NB4 (cell line): ENCODE results near the gene TMEM94.
A peak's percentile ranks its signal among the peaks of the same experiment; 100 is the strongest.

Experiments used
- DNase-seq: peaks from one replicate; pipeline ENCODE4 v3.0.0; 2010; ENCODE audit warnings: low read depth
- H3K4me3 ChIP-seq: one replicate; pipeline ENCODE4 v1.5.1; 2011; ENCODE audit warnings: mild to moderate bottlenecking, low read depth, low read length, moderate library complexity
- CTCF ChIP-seq: IDR thresholded peaks from one replicate; pipeline ENCODE4 v1.5.1; 2012; ENCODE audit warnings: low read depth, low read length
- MYC ChIP-seq: IDR thresholded peaks from 2 replicates; pipeline ENCODE4 v1.6.1; 2011; ENCODE audit warnings: low read depth, low read length
- POLR2A ChIP-seq: IDR thresholded peaks from 2 replicates; pipeline ENCODE4 v1.6.1; 2011; ENCODE audit warnings: mild to moderate bottlenecking; ENCODE audit not compliant: insufficient read length; ENCODE audit errors: extremely low read depth
- TF ChIP-seq, protein P1 (sequence below): IDR thresholded peaks from 2 replicates; pipeline ENCODE4 v1.6.1; 2011; ENCODE audit warnings: low read depth, low read length

The TMEM94 gene

GRCh38 chr17:75512926-75513640 is 56.6 kb downstream of the TMEM94 start:
- DNase-seq: no peak
- H3K4me3 ChIP-seq: no peak overlapping the region
- no peak for TF ChIP-seq MYC
- TF ChIP-seq, protein P1, sequence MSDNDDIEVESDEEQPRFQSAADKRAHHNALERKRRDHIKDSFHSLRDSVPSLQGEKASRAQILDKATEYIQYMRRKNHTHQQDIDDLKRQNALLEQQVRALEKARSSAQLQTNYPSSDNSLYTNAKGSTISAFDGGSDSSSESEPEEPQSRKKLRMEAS: no peak
- TF ChIP-seq CTCF: no peak
- TF ChIP-seq POLR2A: no peak

DNA sequence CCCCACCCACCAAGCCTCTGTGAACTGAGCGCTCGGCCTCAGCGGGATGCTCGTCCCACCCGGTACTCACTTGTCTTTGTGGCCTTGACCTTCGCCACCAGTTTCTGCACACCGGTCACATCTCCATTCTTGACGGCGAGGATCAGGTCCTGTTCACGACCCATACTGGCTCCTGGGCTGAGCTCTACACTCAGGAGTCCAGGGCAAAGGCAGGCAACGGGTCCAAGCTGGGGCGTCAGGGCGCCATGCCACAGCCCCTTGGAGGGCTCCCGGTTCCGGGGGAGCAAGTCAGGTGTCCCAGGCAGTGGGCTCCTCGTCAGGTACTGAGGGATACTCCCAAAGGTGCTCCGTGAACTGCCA is 57.2 kb downstream of the TMEM94 start:
- TF ChIP-seq MYC: no peak
- TF ChIP-seq CTCF: no peak
- H3K4me3 ChIP-seq: no peak overlapping the region
- DNase-seq: no peak

DNA sequence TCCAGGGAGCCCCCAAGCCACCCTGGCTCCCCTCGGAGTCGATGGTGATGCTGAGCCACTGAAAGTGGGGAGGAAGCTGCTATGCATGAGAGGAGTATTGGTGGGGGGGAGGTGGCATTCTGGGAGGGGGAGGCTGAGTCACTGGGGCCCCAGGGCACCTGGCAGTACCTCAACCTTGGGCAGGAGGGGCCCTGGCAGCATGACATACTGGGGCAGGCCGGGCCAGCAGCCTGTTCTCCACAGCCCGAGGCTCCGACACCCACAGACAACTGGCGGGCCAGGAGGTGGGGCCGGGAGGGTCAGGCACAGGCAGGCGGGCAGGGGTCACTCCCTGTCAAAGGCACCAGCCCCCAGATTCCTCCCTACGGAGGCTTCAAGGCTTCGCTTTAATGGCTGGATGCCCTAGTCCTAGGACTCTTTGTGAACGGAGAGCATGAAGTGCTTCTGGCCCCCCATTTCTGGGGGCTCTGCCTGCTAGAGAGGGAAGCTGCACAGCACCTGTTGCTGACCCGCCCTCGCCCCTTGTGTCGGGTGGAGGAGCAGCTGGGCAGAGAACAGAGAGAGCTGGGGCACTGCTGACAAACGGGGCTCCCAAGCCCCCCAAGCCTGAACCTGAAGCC is 58.0 kb downstream of the TMEM94 start:
- no peak for TF ChIP-seq CTCF
- no peak for TF ChIP-seq MYC
- TF ChIP-seq, protein P1: no peak
- no peak for TF ChIP-seq POLR2A
- no peak overlapping the region for H3K4me3 ChIP-seq
- no peak for DNase-seq

- DNase-seq: peak; percentile 42
- TF ChIP-seq MYC (no peak), POLR2A (no peak), CTCF (no peak)
- TF ChIP-seq, protein P1: no peak
- H3K4me3 ChIP-seq: no peak overlapping the region
Observed at GRCh38 chr17:75514919-75515495, 58.6 kb downstream of the TMEM94 start.

DNA sequence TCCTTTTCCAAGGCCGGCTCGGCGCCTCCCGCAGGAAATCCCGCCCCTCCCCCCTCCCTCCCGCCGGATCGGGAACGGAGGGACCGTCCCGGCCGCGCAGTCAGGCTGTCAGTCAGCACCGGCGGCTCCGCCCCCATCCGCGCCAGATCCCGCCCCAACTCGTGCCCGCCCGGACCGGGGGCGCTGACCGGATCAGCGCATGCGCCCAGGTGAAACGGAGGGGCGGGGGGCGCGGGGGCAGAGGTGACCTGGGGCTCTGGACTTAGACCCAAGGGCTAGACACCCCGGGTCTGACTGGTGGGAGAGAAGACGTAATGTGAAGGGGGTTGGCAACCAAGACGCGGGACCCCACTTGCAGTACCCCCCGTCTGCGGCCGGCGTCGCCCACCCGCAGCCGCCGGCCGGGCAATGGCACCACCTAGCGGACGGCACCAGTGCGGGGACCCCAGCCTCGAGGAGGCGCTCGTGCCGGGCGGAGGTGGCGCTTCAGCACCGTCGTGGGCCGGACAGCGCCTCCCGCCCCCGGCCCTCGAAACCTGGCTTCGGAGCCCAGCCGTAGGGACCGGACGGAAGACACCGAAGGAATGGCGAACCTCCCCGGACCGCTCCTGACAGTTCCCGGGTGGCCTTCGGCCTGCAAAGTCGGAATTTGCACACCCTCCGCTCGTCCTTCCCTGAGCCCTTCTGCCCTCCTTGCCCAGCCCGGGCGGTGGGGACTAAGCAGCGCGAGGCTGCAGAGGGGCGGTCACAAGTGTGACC is 59.2 kb downstream of the TMEM94 start, which contains the start of gene CASKIN2:
CASKIN2 (minus strand) TSS at position 42 of the 759 bp plus-strand sequence. CDS start 1,733 bp downstream, outside the sequence.
- TF ChIP-seq, protein P1: peak; percentile 72
- TF ChIP-seq MYC: no peak
- TF ChIP-seq POLR2A: no peak
- TF ChIP-seq CTCF: peak; percentile 94
- peak; percentile 83 for DNase-seq
- H3K4me3 ChIP-seq: peak within 1 kb of the TSS; percentile 58
